K562 (cell line): ENCODE data around the gene NR1D2. TPM values are rescaled to one million over a fixed set of nuclear protein-coding genes. Genes with fewer than 3 reads are reported as not detected.

Experiments
- BACH1 ChIP-seq: fragments of 200-800 bp; sonication (Bioruptor generic); IDR thresholded peaks from 2 replicates; pipeline ENCODE4 v1.6.1; 2016; ENCODE audit warnings: missing genetic modification characterization, missing compliant biosample characterization
- CREBBP ChIP-seq: IDR thresholded peaks from one replicate; pipeline ENCODE4 v1.6.1; 2012; ENCODE audit warnings: low read depth, mild to moderate bottlenecking, control low read depth, inconsistent platforms, low read length
- FOXA3 ChIP-seq, 2 experiments: fragments of 450-650 bp in 1 of 2; sonication (generic) in 1 of 2; formaldehyde crosslinking; IDR thresholded peaks in 1 of 2; conservative IDR thresholded peaks in 1 of 2; 2 replicates each; pipeline versions ENCODE4 v1.4.0 to v1.8.0; 2020 to 2022; ENCODE audit warnings: mild to moderate bottlenecking in 2 of 2, missing genetic modification reagents in 1 of 2
- HNRNPL ChIP-seq: fragments of 200-400 bp; formaldehyde crosslinking; IDR thresholded peaks from 2 replicates; pipeline ENCODE4 v1.6.1; 2017; ENCODE audit warnings: low read depth, mild to moderate bottlenecking, low read length
- MCM7 ChIP-seq, 2 experiments: fragments of 450-650 bp; IDR thresholded peaks; 2 replicates each; pipeline ENCODE4 v1.6.1; 2016 to 2018
- MTA1 ChIP-seq: fragments of 450-650 bp; IDR thresholded peaks from 2 replicates; pipeline ENCODE4 v1.6.1; 2017; ENCODE audit warnings: borderline replicate concordance
- POLR2AphosphoS5 ChIP-seq: IDR thresholded peaks from 2 replicates; pipeline ENCODE4 v1.6.1; 2011; ENCODE audit warnings: mild to moderate bottlenecking, low read depth, low read length, moderate library complexity; ENCODE audit not compliant: control insufficient read depth, insufficient read depth
- RBM39 ChIP-seq: fragments of 200-400 bp; formaldehyde crosslinking; optimal IDR thresholded peaks from 2 replicates; pipeline ENCODE3; 2018; ENCODE audit warnings: low read depth, low read length
- SAFB ChIP-seq: fragments of 200-400 bp; formaldehyde crosslinking; IDR thresholded peaks from 2 replicates; pipeline ENCODE4 v1.6.1; 2017; ENCODE audit warnings: low read depth, low read length, borderline replicate concordance
- SMARCA4 ChIP-seq: fragments of 450-650 bp; IDR thresholded peaks from 2 replicates; pipeline ENCODE4 v1.6.1; 2016
- SOX6 ChIP-seq: fragments of 450-650 bp; IDR thresholded peaks from 2 replicates; pipeline ENCODE4 v1.6.1; 2014; ENCODE audit warnings: mild to moderate bottlenecking
- TAF7 ChIP-seq: fragments of 450-650 bp; IDR thresholded peaks from 2 replicates; pipeline ENCODE4 v1.6.1; 2016; ENCODE audit warnings: missing genetic modification characterization, missing compliant biosample characterization
- ZNF311 ChIP-seq: fragments of 250-450 bp; sonication (Bioruptor Pico); IDR thresholded peaks from 2 replicates; pipeline ENCODE4 v1.4.0; 2020; ENCODE audit warnings: mild to moderate bottlenecking, moderate library complexity
- ZNF347 ChIP-seq: fragments of 450-650 bp; formaldehyde crosslinking; IDR thresholded peaks from 2 replicates; pipeline ENCODE4 v1.4.0; 2020; ENCODE audit warnings: low read depth, mild to moderate bottlenecking, moderate library complexity
- ZNF584 ChIP-seq: fragments of 200-800 bp; sonication (Bioruptor generic); IDR thresholded peaks from 2 replicates; pipeline ENCODE4 v1.6.1; 2016; ENCODE audit warnings: low read depth, mild to moderate bottlenecking, missing genetic modification characterization, missing compliant biosample characterization
- ZNF830 ChIP-seq: fragments of 250-450 bp; sonication (Bioruptor Pico); IDR thresholded peaks from 2 replicates; pipeline ENCODE4 v1.5.0; 2021; ENCODE audit warnings: mild to moderate bottlenecking
- polyA plus RNA-seq, 8 experiments: library from polyadenylated mRNA; depleted of rRNA in 4 of 8; stranded (reverse) in 5 of 8; unstranded in 3 of 8; fragments of >200 nt; fragmentation: Nextera tagmentation in 2 of 8; fragmentation: Illumina TruSeq in 1 of 8; extraction: Ambion mirVana in 2 of 8; extraction: Trizol in 1 of 8; gene quantifications; 2 replicates each; pipeline versions ENCODE4 v1.2.1 to v1.2.3, GENCODE V29; 2011 to 2014; ENCODE audit warnings: inconsistent platforms in 1 of 8, missing spikeins in 1 of 8
- total RNA-seq, 7 experiments: library from RNA; depleted of rRNA in 6 of 7; stranded (reverse); fragments of >200 nt in 6 of 7; fragmentation: Illumina TruSeq in 2 of 7; extraction: Trizol in 2 of 7; gene quantifications; 2 replicates each; pipeline versions ENCODE4 v1.2.1 to v1.2.3, GENCODE V29; 2011 to 2021; ENCODE audit warnings: low replicate concordance in 1 of 7
- TF ChIP-seq, protein P1 (sequence below): fragments of 250-450 bp; sonication (Bioruptor Pico); IDR thresholded peaks from 2 replicates; pipeline ENCODE4 v1.4.0; 2020; ENCODE audit warnings: mild to moderate bottlenecking, moderate library complexity
- TF ChIP-seq, protein P2 (sequence below): fragments of 450-650 bp; IDR thresholded peaks from 2 replicates; pipeline ENCODE4 v1.6.1; 2014; ENCODE audit warnings: low read depth, mild to moderate bottlenecking, moderate library complexity, borderline replicate concordance
- TF ChIP-seq, protein P3 (sequence below), 2 experiments: fragments of 450-650 bp in 1 of 2; IDR thresholded peaks; 2 replicates each; pipeline ENCODE4 v1.6.1; 2011 to 2017; ENCODE audit warnings: low read depth in 2 of 2, antibody characterized with exemption in 1 of 2, borderline replicate concordance in 1 of 2, low read length in 1 of 2, mild to moderate bottlenecking in 1 of 2, mixed read lengths in 1 of 2; ENCODE audit not compliant: control insufficient read depth in 1 of 2
- TF ChIP-seq, protein P4 (sequence below): fragments of 450-650 bp; IDR thresholded peaks from 2 replicates; pipeline ENCODE4 v1.6.1; 2016; ENCODE audit warnings: low read depth, mild to moderate bottlenecking, moderate library complexity

NR1D2 gene
- total and polyA plus RNA-seq, 9 of the 15 experiments (the other 6 are each of a cell fraction or from before 2014, with no cell fraction given) = 1.2 to 5.5 (median 2.9) TPM

- TF ChIP-seq, protein P1, sequence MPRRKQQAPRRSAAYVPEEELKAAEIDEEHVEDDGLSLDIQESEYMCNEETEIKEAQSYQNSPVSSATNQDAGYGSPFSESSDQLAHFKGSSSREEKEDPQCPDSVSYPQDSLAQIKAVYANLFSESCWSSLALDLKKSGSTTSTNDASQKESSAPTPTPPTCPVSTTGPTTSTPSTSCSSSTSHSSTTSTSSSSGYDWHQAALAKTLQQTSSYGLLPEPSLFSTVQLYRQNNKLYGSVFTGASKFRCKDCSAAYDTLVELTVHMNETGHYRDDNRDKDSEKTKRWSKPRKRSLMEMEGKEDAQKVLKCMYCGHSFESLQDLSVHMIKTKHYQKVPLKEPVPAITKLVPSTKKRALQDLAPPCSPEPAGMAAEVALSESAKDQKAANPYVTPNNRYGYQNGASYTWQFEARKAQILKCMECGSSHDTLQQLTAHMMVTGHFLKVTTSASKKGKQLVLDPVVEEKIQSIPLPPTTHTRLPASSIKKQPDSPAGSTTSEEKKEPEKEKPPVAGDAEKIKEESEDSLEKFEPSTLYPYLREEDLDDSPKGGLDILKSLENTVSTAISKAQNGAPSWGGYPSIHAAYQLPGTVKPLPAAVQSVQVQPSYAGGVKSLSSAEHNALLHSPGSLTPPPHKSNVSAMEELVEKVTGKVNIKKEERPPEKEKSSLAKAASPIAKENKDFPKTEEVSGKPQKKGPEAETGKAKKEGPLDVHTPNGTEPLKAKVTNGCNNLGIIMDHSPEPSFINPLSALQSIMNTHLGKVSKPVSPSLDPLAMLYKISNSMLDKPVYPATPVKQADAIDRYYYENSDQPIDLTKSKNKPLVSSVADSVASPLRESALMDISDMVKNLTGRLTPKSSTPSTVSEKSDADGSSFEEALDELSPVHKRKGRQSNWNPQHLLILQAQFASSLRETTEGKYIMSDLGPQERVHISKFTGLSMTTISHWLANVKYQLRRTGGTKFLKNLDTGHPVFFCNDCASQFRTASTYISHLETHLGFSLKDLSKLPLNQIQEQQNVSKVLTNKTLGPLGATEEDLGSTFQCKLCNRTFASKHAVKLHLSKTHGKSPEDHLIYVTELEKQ = no peak
- TF ChIP-seq SAFB (no peak), CREBBP (no peak), ZNF584 (no peak), POLR2AphosphoS5 (no peak), RBM39 (no peak), MCM7 (IDR thresholded peaks at IDR 0.05) (no peak), FOXA3 (CRISPR knock-in tag; conservative IDR thresholded peaks at IDR 0.05 in 1 of 2, IDR thresholded peaks at IDR 0.05 in 1 of 2) (no peak), ZNF347 (CRISPR knock-in tag) (no peak), ZNF830 (CRISPR knock-in tag) (no peak), SMARCA4 (0 out of 2 replicates have a peak, but pooled peaks have one; percentile 11), HNRNPL (no peak), MTA1 (no peak), BACH1 (tag) (no peak), ZNF311 (CRISPR knock-in tag) (no peak), SOX6 (no peak), TAF7 (tag) (no peak)
- TF ChIP-seq, protein P2, sequence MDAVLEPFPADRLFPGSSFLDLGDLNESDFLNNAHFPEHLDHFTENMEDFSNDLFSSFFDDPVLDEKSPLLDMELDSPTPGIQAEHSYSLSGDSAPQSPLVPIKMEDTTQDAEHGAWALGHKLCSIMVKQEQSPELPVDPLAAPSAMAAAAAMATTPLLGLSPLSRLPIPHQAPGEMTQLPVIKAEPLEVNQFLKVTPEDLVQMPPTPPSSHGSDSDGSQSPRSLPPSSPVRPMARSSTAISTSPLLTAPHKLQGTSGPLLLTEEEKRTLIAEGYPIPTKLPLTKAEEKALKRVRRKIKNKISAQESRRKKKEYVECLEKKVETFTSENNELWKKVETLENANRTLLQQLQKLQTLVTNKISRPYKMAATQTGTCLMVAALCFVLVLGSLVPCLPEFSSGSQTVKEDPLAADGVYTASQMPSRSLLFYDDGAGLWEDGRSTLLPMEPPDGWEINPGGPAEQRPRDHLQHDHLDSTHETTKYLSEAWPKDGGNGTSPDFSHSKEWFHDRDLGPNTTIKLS = no peak
- TF ChIP-seq, protein P3, sequence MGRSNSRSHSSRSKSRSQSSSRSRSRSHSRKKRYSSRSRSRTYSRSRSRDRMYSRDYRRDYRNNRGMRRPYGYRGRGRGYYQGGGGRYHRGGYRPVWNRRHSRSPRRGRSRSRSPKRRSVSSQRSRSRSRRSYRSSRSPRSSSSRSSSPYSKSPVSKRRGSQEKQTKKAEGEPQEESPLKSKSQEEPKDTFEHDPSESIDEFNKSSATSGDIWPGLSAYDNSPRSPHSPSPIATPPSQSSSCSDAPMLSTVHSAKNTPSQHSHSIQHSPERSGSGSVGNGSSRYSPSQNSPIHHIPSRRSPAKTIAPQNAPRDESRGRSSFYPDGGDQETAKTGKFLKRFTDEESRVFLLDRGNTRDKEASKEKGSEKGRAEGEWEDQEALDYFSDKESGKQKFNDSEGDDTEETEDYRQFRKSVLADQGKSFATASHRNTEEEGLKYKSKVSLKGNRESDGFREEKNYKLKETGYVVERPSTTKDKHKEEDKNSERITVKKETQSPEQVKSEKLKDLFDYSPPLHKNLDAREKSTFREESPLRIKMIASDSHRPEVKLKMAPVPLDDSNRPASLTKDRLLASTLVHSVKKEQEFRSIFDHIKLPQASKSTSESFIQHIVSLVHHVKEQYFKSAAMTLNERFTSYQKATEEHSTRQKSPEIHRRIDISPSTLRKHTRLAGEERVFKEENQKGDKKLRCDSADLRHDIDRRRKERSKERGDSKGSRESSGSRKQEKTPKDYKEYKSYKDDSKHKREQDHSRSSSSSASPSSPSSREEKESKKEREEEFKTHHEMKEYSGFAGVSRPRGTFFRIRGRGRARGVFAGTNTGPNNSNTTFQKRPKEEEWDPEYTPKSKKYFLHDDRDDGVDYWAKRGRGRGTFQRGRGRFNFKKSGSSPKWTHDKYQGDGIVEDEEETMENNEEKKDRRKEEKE (IDR thresholded peaks at IDR 0.05; ENCODE audit: borderline replicate concordance in 1 of 2, control insufficient read depth in 1 of 2, low read depth in 2 of 2, low read length in 1 of 2) = no peak
- TF ChIP-seq, protein P4, sequence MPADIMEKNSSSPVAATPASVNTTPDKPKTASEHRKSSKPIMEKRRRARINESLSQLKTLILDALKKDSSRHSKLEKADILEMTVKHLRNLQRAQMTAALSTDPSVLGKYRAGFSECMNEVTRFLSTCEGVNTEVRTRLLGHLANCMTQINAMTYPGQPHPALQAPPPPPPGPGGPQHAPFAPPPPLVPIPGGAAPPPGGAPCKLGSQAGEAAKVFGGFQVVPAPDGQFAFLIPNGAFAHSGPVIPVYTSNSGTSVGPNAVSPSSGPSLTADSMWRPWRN = no peak
These were observed 891 bp upstream of the NR1D2 start (continued) for GRCh38 chr3:23944007-23944783.
